HG03025 (cell line): ENCODE measurements around the gene RCOR3.
A peak's percentile ranks its signal among the peaks of the same experiment; 100 is the strongest.
"Not testable (repeated sequence)": the region's sequence is repeated elsewhere in the genome, so short reads cannot be mapped to it uniquely, and the experiment has no call there.

Experiments used
- ATAC-seq: cut with Tn5 transposase; IDR thresholded peaks from one replicate; pipeline ENCODE4 v1.9.1; 2021; ENCODE audit warnings: mild to moderate bottlenecking, moderate library complexity; ENCODE audit not compliant: unreplicated experiment, low FRiP score

The RCOR3 gene

GRCh38 chr1:211259638-211260126, 516 bp downstream of the RCOR3 start:
- peak; percentile 5 for ATAC-seq

GRCh38 chr1:211260141-211261107, 1.3 kb downstream of the RCOR3 start:
- peak; percentile 39 for ATAC-seq

- ATAC-seq: no peak
These were observed 2.1 kb downstream of the RCOR3 start for GRCh38 chr1:211261229-211261628.

- ATAC-seq: not testable (repeated sequence)
These were observed 3.9 kb downstream of the RCOR3 start for GRCh38 chr1:211263022-211263421.

GRCh38 chr1:211267204-211267857, 8.2 kb downstream of the RCOR3 start:
- ATAC-seq: no peak

- ATAC-seq: no peak
These were observed 20.2 kb downstream of the RCOR3 start for GRCh38 chr1:211279340-211279739.

- ATAC-seq: no peak
These were observed 21.7 kb downstream of the RCOR3 start for GRCh38 chr1:211280910-211281309.

GRCh38 chr1:211281320-211282022, 22.3 kb downstream of the RCOR3 start:
- ATAC-seq: no peak

- ATAC-seq: no peak
These were observed 22.8 kb downstream of the RCOR3 start for GRCh38 chr1:211282023-211282373.

- no peak for ATAC-seq
These were observed 26.0 kb downstream of the RCOR3 start for GRCh38 chr1:211285196-211285595.

GRCh38 chr1:211287218-211287617, 28.1 kb downstream of the RCOR3 start:
- ATAC-seq: no peak

GRCh38 chr1:211292411-211292810, 33.2 kb downstream of the RCOR3 start:
- no peak for ATAC-seq

GRCh38 chr1:211296396-211296795, 37.2 kb downstream of the RCOR3 start:
- no peak for ATAC-seq

- peak; percentile 80 for ATAC-seq
These were observed 45.9 kb downstream of the RCOR3 start for GRCh38 chr1:211305044-211305443.

- ATAC-seq: no peak
These were observed 50.5 kb downstream of the RCOR3 start for GRCh38 chr1:211309617-211310016.

GRCh38 chr1:211313392-211313791, 54.2 kb downstream of the RCOR3 start:
- no peak for ATAC-seq

GRCh38 chr1:211318576-211319280, 59.6 kb downstream of the RCOR3 start:
- no peak for ATAC-seq

GRCh38 chr1:211319892-211320291, 60.7 kb downstream of the RCOR3 start:
- ATAC-seq: no peak

GRCh38 chr1:211320980-211321379, 61.8 kb downstream of the RCOR3 start:
- ATAC-seq: no peak

- not testable (repeated sequence) for ATAC-seq
These were observed 62.5 kb downstream of the RCOR3 start for GRCh38 chr1:211321646-211322045.
